Activated CD8-positive, alpha-beta T cell treated with anti-CD3 and anti-CD28 coated beads for 36 hours (primary cell): ENCODE data around the gene DENND4A. TPM values are rescaled to one million over a fixed set of nuclear protein-coding genes. Genes with fewer than 3 reads are reported as not detected.

Source experiments
- ATAC-seq: fragments of 200-7000 bp; cut with Tn5 transposase; one replicate; pipeline ENCODE4 v1.10.0; 2021; ENCODE audit warnings: mild to moderate bottlenecking, moderate library complexity
- CTCF ChIA-PET: fragments of 350-600 bp; sonication (Branson Sonifier 250); formaldehyde crosslinking; loops from one replicate; lab custom pipeline; 2021; ENCODE audit warnings: antibody characterized with exemption; lab: Charles Lee
- POLR2A ChIA-PET: fragments of 350-600 bp; sonication (Branson Sonifier 250); formaldehyde crosslinking; loops from one replicate; lab custom pipeline; 2021; ENCODE audit warnings: antibody characterized with exemption; lab: Charles Lee
- DNase-seq: peaks from one replicate; pipeline ENCODE4 v3.0.0-alpha.2; 2020
- H3K27ac Mint-ChIP-seq: one replicate; pipeline ENCODE4 v1.8.0; 2021; ENCODE audit warnings: mild to moderate bottlenecking, mixed read lengths
- H3K27me3 Mint-ChIP-seq: one replicate; pipeline ENCODE4 v1.8.0; 2021; ENCODE audit warnings: mixed read lengths
- H3K36me3 Mint-ChIP-seq: one replicate; pipeline ENCODE4 v1.8.0; 2021; ENCODE audit warnings: low read depth, mixed read lengths
- H3K4me1 Mint-ChIP-seq: one replicate; pipeline ENCODE4 v1.8.0; 2021; ENCODE audit warnings: low read depth, mixed read lengths
- H3K4me3 Mint-ChIP-seq: one replicate; pipeline ENCODE4 v1.8.0; 2021; ENCODE audit warnings: mild to moderate bottlenecking, moderate library complexity, mixed read lengths
- H3K9me3 Mint-ChIP-seq: one replicate; pipeline ENCODE4 v1.8.0; 2021; ENCODE audit warnings: mixed read lengths
- CTCF ChIP-seq: fragments of 200-600 bp; IDR thresholded peaks from one replicate; pipeline ENCODE4 v1.8.0; 2022; ENCODE audit warnings: antibody characterized with exemption, mild to moderate bottlenecking
- intact Hi-C: fragments of 100-400 bp; cut with micrococcal nuclease; formaldehyde crosslinking; loops from one replicate; pipeline ENCODE4 v1.10.0; 2022
- total RNA-seq, 2 experiments: library from RNA; stranded (reverse); gene quantifications; one replicate each; pipeline ENCODE4 v1.2.3, GENCODE V29; 2021

The DENND4A gene
- total RNA-seq, 2 experiments from 2014 or later: 53.1 to 54.7 TPM

GRCh38 chr15:65655457-65655856 lies 136.6 kb downstream of the DENND4A start:
- intact Hi-C loops: no loop called here
- ATAC-seq (no peak), DNase-seq (no peak)
- Mint-ChIP-seq H3K36me3 (peaks cover 21% of the 10 kb centered on the region), H3K4me3 (no peak overlapping the region), H3K9me3 (no peaks in the 10 kb centered on the region), H3K27me3 (no peaks in the 10 kb centered on the region), H3K4me1 (peaks cover under 1% of the 10 kb centered on the region), H3K27ac (peak overlapping the region; percentile 42)
- no peak for TF ChIP-seq CTCF
- ChIA-PET CTCF (no interaction called here), POLR2A (no interaction called here)

GRCh38 chr15:65655026-65655425 lies 137.1 kb downstream of the DENND4A start:
- H3K27me3 Mint-ChIP-seq: no peaks in the 10 kb centered on the region
- H3K9me3 Mint-ChIP-seq: no peaks in the 10 kb centered on the region
- ATAC-seq: no peak
- peaks cover 5% of the 10 kb centered on the region for H3K4me1 Mint-ChIP-seq
- CTCF ChIA-PET: no interaction called here
- peaks cover 21% of the 10 kb centered on the region for H3K36me3 Mint-ChIP-seq
- H3K4me3 Mint-ChIP-seq: no peak overlapping the region
- POLR2A ChIA-PET: no interaction called here
- intact Hi-C loops: no loop called here
- no peak for TF ChIP-seq CTCF
- peak overlapping the region; percentile 42 for H3K27ac Mint-ChIP-seq
- DNase-seq: no peak

GRCh38 chr15:65653801-65654521 lies 138.1 kb downstream of the DENND4A start:
- Mint-ChIP-seq H3K36me3 (peaks cover 18% of the 10 kb centered on the region), H3K4me3 (no peak overlapping the region), H3K4me1 (peaks cover 5% of the 10 kb centered on the region), H3K9me3 (no peaks in the 10 kb centered on the region), H3K27me3 (no peaks in the 10 kb centered on the region), H3K27ac (peak overlapping the region; percentile 13)
- POLR2A ChIA-PET: interaction anchor here (0.7 kb wide), 1 partner anchor 362 kb away, joined by 3 read pairs; no protein-coding TSS in a partner anchor
- intact Hi-C loops: no loop called here
- TF ChIP-seq CTCF: no peak
- no peak for DNase-seq
- ATAC-seq: no peak
- CTCF ChIA-PET: interaction anchor here (1.1 kb wide), 1 partner anchor 15 kb away, joined by 5 read pairs; no protein-coding TSS in a partner anchor

GRCh38 chr15:65653341-65653740 lies 138.8 kb downstream of the DENND4A start:
- Mint-ChIP-seq H3K27me3 (no peaks in the 10 kb centered on the region), H3K27ac (no peak overlapping the region), H3K9me3 (no peaks in the 10 kb centered on the region), H3K4me1 (peaks cover 5% of the 10 kb centered on the region), H3K4me3 (no peak overlapping the region), H3K36me3 (peaks cover 18% of the 10 kb centered on the region)
- TF ChIP-seq CTCF: no peak
- CTCF ChIA-PET: interaction anchor here (1.1 kb wide), 1 partner anchor 14 kb away, joined by 5 read pairs; no protein-coding TSS in a partner anchor
- ATAC-seq (no peak), DNase-seq (no peak)
- intact Hi-C loops: no loop called here
- POLR2A ChIA-PET: interaction anchor here (0.7 to 1.0 kb wide), 4 partner anchors 10 to 363 kb away, joined by 3 read pairs; partner anchors contain the start of gene HACD3
